Breast epithelium (tissue), 4 donors: Measurements from ENCODE around the gene PTPRM. TPM values are rescaled to one million over a fixed set of nuclear protein-coding genes. Genes with fewer than 3 reads are reported as not detected.

Source experiments
- DNase-seq, 2 donors: peaks; one replicate each; pipeline ENCODE4 v3.0.0-alpha.2; 2019; ENCODE audit warnings: low spot score in 2 of 2
- H3K27ac ChIP-seq, 2 donors: fragments of 200-600 bp; sonication (generic) in 1 of 2; one replicate each; pipeline ENCODE4 v1.5.1; 2016 to 2019; ENCODE audit warnings: mild to moderate bottlenecking in 1 of 2
- H3K27me3 ChIP-seq, 2 donors: fragments of 200-600 bp; sonication (generic) in 1 of 2; one replicate each; pipeline versions ENCODE4 v1.5.1 to v1.6.0; 2017 to 2019; ENCODE audit warnings: control low read depth in 1 of 2, mild to moderate bottlenecking in 1 of 2
- H3K36me3 ChIP-seq: fragments of 200-600 bp; one replicate; pipeline ENCODE4 v1.5.1; 2019
- H3K4me1 ChIP-seq, 2 donors: fragments of 200-600 bp; sonication (generic); one replicate each; pipeline ENCODE4 v1.5.1; 2016 to 2019; ENCODE audit warnings: control low read depth in 1 of 2
- H3K4me3 ChIP-seq, 3 donors: fragments of 200-600 bp; sonication (generic); 1 replicate in 2 of 3; 2 replicates in 1 of 3; pipeline ENCODE4 v1.5.1; 2016 to 2019; ENCODE audit warnings: mild to moderate bottlenecking in 3 of 3, moderate library complexity in 2 of 3
- H3K9me3 ChIP-seq, 2 donors: fragments of 200-600 bp; sonication (generic) in 1 of 2; one replicate each; pipeline ENCODE4 v1.5.1; 2016 to 2019; ENCODE audit warnings: control low read depth in 1 of 2
- CTCF ChIP-seq, 3 donors: fragments of 450-650 bp; IDR thresholded peaks; one replicate each; pipeline ENCODE4 v1.5.1; 2016 to 2017; ENCODE audit warnings: antibody characterized with exemption in 3 of 3, mild to moderate bottlenecking in 3 of 3, moderate library complexity in 3 of 3
- POLR2A ChIP-seq: fragments of 450-650 bp; IDR thresholded peaks from one replicate; pipeline ENCODE4 v1.6.1; 2016; ENCODE audit warnings: antibody characterized with exemption, mild to moderate bottlenecking, moderate library complexity
- POLR2AphosphoS5 ChIP-seq, 3 donors: sonication (generic); formaldehyde crosslinking; IDR thresholded peaks; one replicate each; pipeline ENCODE4 v1.6.1; 2017; ENCODE audit warnings: antibody characterized with exemption in 3 of 3
- intact Hi-C: fragments of 100-400 bp; cut with DNase I; formaldehyde crosslinking; loops from one replicate; pipeline ENCODE4 v1.15.1; 2023; ENCODE audit warnings: low total_unique reads
- total RNA-seq, 3 donors: library from RNA; depleted of rRNA; stranded (reverse); fragments of >200 nt; gene quantifications; one replicate each; pipeline ENCODE4 v1.1.0, GENCODE V29; 2016

PTPRM gene
- total RNA-seq, 3 donors from 2014 or later = 41.7 to 181 (median 140) TPM

- Histone ChIP-seq H3K4me1 (no peaks in the 10 kb centered on the region), H3K4me3 (no peak overlapping the region), H3K27ac (no peak overlapping the region), H3K9me3 (no peaks in the 10 kb centered on the region), H3K36me3 (no peaks in the 10 kb centered on the region), H3K27me3 (no peaks in the 10 kb centered on the region)
- intact Hi-C loops = no loop called here
- DNase-seq = no peak
- no peak for TF ChIP-seq POLR2AphosphoS5 (IDR thresholded peaks at IDR 0.05)
- TF ChIP-seq CTCF (IDR thresholded peaks at IDR 0.05) = no peak
- TF ChIP-seq POLR2A = no peak
These were observed 607.7 kb downstream of the PTPRM start for GRCh38 chr18:8174771-8175170.

GRCh38 chr18:8175501-8176061 lies 608.5 kb downstream of the PTPRM start:
- Histone ChIP-seq H3K4me3 (no peak overlapping the region), H3K9me3 (no peaks in the 10 kb centered on the region), H3K27me3 (no peaks in the 10 kb centered on the region), H3K36me3 (no peaks in the 10 kb centered on the region), H3K4me1 (no peaks in the 10 kb centered on the region), H3K27ac (no peak overlapping the region)
- intact Hi-C loops = no loop called here
- TF ChIP-seq POLR2A (no peak), POLR2AphosphoS5 (IDR thresholded peaks at IDR 0.05) (no peak)
- no peak for DNase-seq

GRCh38 chr18:8176109-8176508 lies 609.0 kb downstream of the PTPRM start:
- intact Hi-C loops = no loop called here
- TF ChIP-seq POLR2AphosphoS5 (IDR thresholded peaks at IDR 0.05) = no peak
- TF ChIP-seq POLR2A = no peak
- no peak for TF ChIP-seq CTCF (IDR thresholded peaks at IDR 0.05)
- H3K36me3 ChIP-seq = no peaks in the 10 kb centered on the region
- no peaks in the 10 kb centered on the region for H3K4me1 ChIP-seq
- no peaks in the 10 kb centered on the region for H3K27me3 ChIP-seq
- H3K4me3 ChIP-seq = no peak overlapping the region
- no peak for DNase-seq
- no peaks in the 10 kb centered on the region for H3K9me3 ChIP-seq
- no peak overlapping the region for H3K27ac ChIP-seq

GRCh38 chr18:8176554-8176953 lies 609.4 kb downstream of the PTPRM start:
- no peaks in the 10 kb centered on the region for H3K27me3 ChIP-seq
- no peaks in the 10 kb centered on the region for H3K9me3 ChIP-seq
- no peak overlapping the region for H3K27ac ChIP-seq
- no peak for DNase-seq
- no peaks in the 10 kb centered on the region for H3K4me1 ChIP-seq
- TF ChIP-seq CTCF (IDR thresholded peaks at IDR 0.05) (no peak), POLR2AphosphoS5 (IDR thresholded peaks at IDR 0.05) (no peak), POLR2A (no peak)
- intact Hi-C loops = no loop called here
- H3K36me3 ChIP-seq = no peaks in the 10 kb centered on the region
- H3K4me3 ChIP-seq = no peak overlapping the region

GRCh38 chr18:8177330-8178016 lies 610.4 kb downstream of the PTPRM start:
- no peaks in the 10 kb centered on the region for H3K36me3 ChIP-seq
- H3K27me3 ChIP-seq = no peaks in the 10 kb centered on the region
- no peak for DNase-seq
- intact Hi-C loops = no loop called here
- H3K4me1 ChIP-seq = no peaks in the 10 kb centered on the region
- H3K27ac ChIP-seq = no peak overlapping the region
- TF ChIP-seq CTCF (IDR thresholded peaks at IDR 0.05) (no peak), POLR2A (no peak), POLR2AphosphoS5 (IDR thresholded peaks at IDR 0.05) (no peak)
- no peak overlapping the region for H3K4me3 ChIP-seq
- no peaks in the 10 kb centered on the region for H3K9me3 ChIP-seq
